A549 (cell line): Measurements from ENCODE around the gene ONECUT2.

Experiments used
- CHD2 ChIP-seq: fragments of 150-350 bp; IDR thresholded peaks from 2 replicates; pipeline ENCODE4 v1.6.1; 2014; ENCODE audit warnings: low read length; ENCODE audit not compliant: partially characterized antibody
- CTCF ChIP-seq: fragments of >200 bp; sonication (Bioruptor Twin); formaldehyde crosslinking; IDR thresholded peaks from 3 replicates; pipeline ENCODE4 v1.5.1; 2016
- ELK1 ChIP-seq: fragments of 150-350 bp; IDR thresholded peaks from 2 replicates; pipeline ENCODE4 v1.6.1; 2014; ENCODE audit warnings: low read depth, mild to moderate bottlenecking, low read length
- HMGXB4 ChIP-seq: fragments of 250-450 bp; sonication (Bioruptor Pico); IDR thresholded peaks from 2 replicates; pipeline ENCODE4 v1.5.0; 2021; ENCODE audit warnings: mild to moderate bottlenecking, moderate library complexity, borderline replicate concordance
- NFE2L2 ChIP-seq: fragments of 150-350 bp; conservative IDR thresholded peaks from 2 replicates; pipeline ENCODE4 v1.6.1; 2014; ENCODE audit warnings: low read length
- POLR2A ChIP-seq: IDR thresholded peaks from 2 replicates; pipeline ENCODE4 v1.6.1; 2012; ENCODE audit warnings: mild to moderate bottlenecking, low read length
- RAD21 ChIP-seq, 2 experiments: fragments of >200 bp in 1 of 2; sonication (Bioruptor Twin) in 1 of 2; formaldehyde crosslinking in 1 of 2; IDR thresholded peaks in 1 of 2; conservative IDR thresholded peaks in 1 of 2; 2 replicates in 1 of 2; 3 replicates in 1 of 2; pipeline ENCODE4 v1.6.1; 2012 to 2018; ENCODE audit warnings: inconsistent platforms in 1 of 2
- RNF2 ChIP-seq: fragments of 200-600 bp; sonication (generic); IDR thresholded peaks from 2 replicates; pipeline ENCODE4 v1.6.1; 2016; ENCODE audit warnings: low read depth, mild to moderate bottlenecking, antibody characterized with exemption, moderate library complexity, borderline replicate concordance
- ZFP36 ChIP-seq: fragments of 450-650 bp; IDR thresholded peaks from 2 replicates; pipeline ENCODE4 v1.6.1; 2014; ENCODE audit warnings: borderline replicate concordance; ENCODE audit not compliant: partially characterized antibody
- ZSCAN20 ChIP-seq: fragments of 250-450 bp; sonication (Bioruptor Pico); IDR thresholded peaks from 2 replicates; pipeline ENCODE4 v1.8.0; 2022; ENCODE audit warnings: mild to moderate bottlenecking, moderate library complexity

- TF ChIP-seq CHD2 (no peak), POLR2A (no peak), ZSCAN20 (no peak), ZFP36 (no peak), CTCF (no peak), RAD21 (conservative IDR thresholded peaks at IDR 0.05 in 1 of 2, IDR thresholded peaks at IDR 0.05 in 1 of 2) (no peak), RNF2 (no peak), ELK1 (no peak), NFE2L2 (no peak), HMGXB4 (CRISPR knock-in tag) (no peak)
Observed at GRCh38 chr18:57433934-57434535, 1.1 kb upstream of the ONECUT2 start.
